ENCODE results near the gene ARRDC4.

ARRDC4 gene

GRCh38 chr15:97955035-97955434, 5.5 kb upstream of the ARRDC4 start:
- ATAC-seq = no peak
- no peak overlapping the region for H3K27ac Mint-ChIP-seq
- H3K4me1 Mint-ChIP-seq = peaks cover 9% of the 10 kb centered on the region
- no peak overlapping the region for H3K4me3 Mint-ChIP-seq
- peaks cover 10% of the 10 kb centered on the region for H3K27me3 Mint-ChIP-seq
- H3K36me3 Mint-ChIP-seq = no peaks in the 10 kb centered on the region
- H3K9me3 Mint-ChIP-seq = peaks cover 9% of the 10 kb centered on the region

- Mint-ChIP-seq H3K36me3 (no peaks in the 10 kb centered on the region), H3K27ac (no peak overlapping the region), H3K4me1 (peaks cover 12% of the 10 kb centered on the region), H3K27me3 (peaks cover 15% of the 10 kb centered on the region), H3K4me3 (no peak overlapping the region), H3K9me3 (peaks cover 9% of the 10 kb centered on the region)
- ATAC-seq = no peak
Measured at GRCh38 chr15:97955529-97955928, 5.0 kb upstream of the ARRDC4 start.

- Mint-ChIP-seq H3K9me3 (peaks cover 9% of the 10 kb centered on the region), H3K27ac (peak overlapping the region; percentile 82), H3K36me3 (no peaks in the 10 kb centered on the region), H3K4me1 (peaks cover 19% of the 10 kb centered on the region), H3K4me3 (peak overlapping the region; percentile 82), H3K27me3 (peaks cover 16% of the 10 kb centered on the region)
- no peak for ATAC-seq
Measured at GRCh38 chr15:97959724-97960363, 659 bp upstream of the ARRDC4 start.

- ATAC-seq = peak; percentile 2
- peak overlapping the region; percentile 29 for H3K4me3 Mint-ChIP-seq
- H3K27me3 Mint-ChIP-seq = peaks cover 16% of the 10 kb centered on the region
- no peaks in the 10 kb centered on the region for H3K36me3 Mint-ChIP-seq
- H3K4me1 Mint-ChIP-seq = peaks cover 19% of the 10 kb centered on the region
- H3K9me3 Mint-ChIP-seq = peaks cover 7% of the 10 kb centered on the region
- peak overlapping the region; percentile 82 for H3K27ac Mint-ChIP-seq
Measured at GRCh38 chr15:97961067-97961954, 808 bp downstream of the ARRDC4 start.

GRCh38 chr15:97962263-97962662, 1.8 kb downstream of the ARRDC4 start:
- Mint-ChIP-seq H3K27me3 (peaks cover 16% of the 10 kb centered on the region), H3K27ac (no peak overlapping the region), H3K4me1 (peaks cover 19% of the 10 kb centered on the region), H3K9me3 (peaks cover 5% of the 10 kb centered on the region), H3K4me3 (no peak overlapping the region), H3K36me3 (no peaks in the 10 kb centered on the region)
- no peak for ATAC-seq

GRCh38 chr15:97963779-97964178, 3.3 kb downstream of the ARRDC4 start:
- H3K4me1 Mint-ChIP-seq = peaks cover 19% of the 10 kb centered on the region
- peaks cover 4% of the 10 kb centered on the region for H3K9me3 Mint-ChIP-seq
- no peaks in the 10 kb centered on the region for H3K36me3 Mint-ChIP-seq
- no peak overlapping the region for H3K4me3 Mint-ChIP-seq
- H3K27ac Mint-ChIP-seq = no peak overlapping the region
- no peak for ATAC-seq
- H3K27me3 Mint-ChIP-seq = peaks cover 16% of the 10 kb centered on the region

- Mint-ChIP-seq H3K36me3 (peaks cover 2% of the 10 kb centered on the region), H3K4me1 (peaks cover 7% of the 10 kb centered on the region), H3K27ac (no peak overlapping the region), H3K4me3 (no peak overlapping the region), H3K9me3 (no peaks in the 10 kb centered on the region), H3K27me3 (no peaks in the 10 kb centered on the region)
- ATAC-seq = no peak
Measured at GRCh38 chr15:97966246-97966645, 5.7 kb downstream of the ARRDC4 start.

- Mint-ChIP-seq H3K4me1 (peaks cover 7% of the 10 kb centered on the region), H3K27ac (no peak overlapping the region), H3K27me3 (no peaks in the 10 kb centered on the region), H3K9me3 (no peaks in the 10 kb centered on the region), H3K4me3 (no peak overlapping the region), H3K36me3 (peaks cover 6% of the 10 kb centered on the region)
- no peak for ATAC-seq
Measured at GRCh38 chr15:97966924-97967620, 6.6 kb downstream of the ARRDC4 start.

GRCh38 chr15:97967881-97968280, 7.4 kb downstream of the ARRDC4 start:
- Mint-ChIP-seq H3K27me3 (no peaks in the 10 kb centered on the region), H3K4me1 (peaks cover 7% of the 10 kb centered on the region), H3K9me3 (no peaks in the 10 kb centered on the region), H3K36me3 (peaks cover 6% of the 10 kb centered on the region), H3K4me3 (no peak overlapping the region), H3K27ac (no peak overlapping the region)
- no peak for ATAC-seq

- Mint-ChIP-seq H3K27ac (no peak overlapping the region), H3K36me3 (peaks cover 6% of the 10 kb centered on the region), H3K9me3 (no peaks in the 10 kb centered on the region), H3K27me3 (no peaks in the 10 kb centered on the region), H3K4me1 (peaks cover 5% of the 10 kb centered on the region), H3K4me3 (no peak overlapping the region)
- ATAC-seq = no peak
Measured at GRCh38 chr15:97968380-97968779, 7.9 kb downstream of the ARRDC4 start.

- H3K4me1 Mint-ChIP-seq = no peaks in the 10 kb centered on the region
Measured at GRCh38 chr15:97972366-97972765, 11.9 kb downstream of the ARRDC4 start.

GRCh38 chr15:97976129-97976528, 15.6 kb downstream of the ARRDC4 start:
- Mint-ChIP-seq H3K9me3 (no peaks in the 10 kb centered on the region), H3K4me1 (no peaks in the 10 kb centered on the region), H3K4me3 (no peak overlapping the region), H3K27ac (no peak overlapping the region), H3K27me3 (peaks cover 9% of the 10 kb centered on the region), H3K36me3 (peaks cover 4% of the 10 kb centered on the region)
- no peak for ATAC-seq

More at GRCh38 chr15:97972366-97972765, 11.9 kb downstream of the ARRDC4 start:
- no peaks in the 10 kb centered on the region for H3K27me3 Mint-ChIP-seq
- ATAC-seq = no peak
- H3K27ac Mint-ChIP-seq = no peak overlapping the region
- peaks cover 6% of the 10 kb centered on the region for H3K36me3 Mint-ChIP-seq
- H3K4me3 Mint-ChIP-seq = no peak overlapping the region
- no peaks in the 10 kb centered on the region for H3K9me3 Mint-ChIP-seq

GRCh38 chr15:97976766-97977503, 16.4 kb downstream of the ARRDC4 start:
- Mint-ChIP-seq H3K4me3 (no peak overlapping the region), H3K27me3 (peaks cover 9% of the 10 kb centered on the region), H3K4me1 (no peaks in the 10 kb centered on the region), H3K9me3 (no peaks in the 10 kb centered on the region), H3K36me3 (no peaks in the 10 kb centered on the region), H3K27ac (no peak overlapping the region)
- no peak for ATAC-seq

- H3K4me3 Mint-ChIP-seq = no peak overlapping the region
- H3K27me3 Mint-ChIP-seq = peaks cover 9% of the 10 kb centered on the region
- H3K27ac Mint-ChIP-seq = no peak overlapping the region
- no peaks in the 10 kb centered on the region for H3K4me1 Mint-ChIP-seq
- no peaks in the 10 kb centered on the region for H3K9me3 Mint-ChIP-seq
- no peak for ATAC-seq
- no peaks in the 10 kb centered on the region for H3K36me3 Mint-ChIP-seq
Measured at GRCh38 chr15:97977734-97978133, 17.2 kb downstream of the ARRDC4 start.
